Vagina (tissue), 2 donors: Measurements from ENCODE around the gene PFKFB4. TPM values are rescaled to one million over a fixed set of nuclear protein-coding genes. Genes with fewer than 3 reads are reported as not detected.
A peak's percentile ranks its signal among the peaks of the same experiment; 100 is the strongest.

Source experiments
- DNase-seq, 2 donors: peaks; one replicate each; pipeline ENCODE4 v3.0.0-alpha.2; 2017; ENCODE audit errors: extremely low spot score in 2 of 2
- H3K27ac ChIP-seq: fragments of 200-600 bp; sonication (generic); one replicate; pipeline ENCODE4 v1.5.1; 2019
- H3K27me3 ChIP-seq: fragments of 200-600 bp; sonication (generic); one replicate; pipeline ENCODE4 v1.5.1; 2019
- H3K36me3 ChIP-seq, 2 donors: fragments of 200-600 bp; sonication (generic); one replicate each; pipeline ENCODE4 v1.5.1; 2017 to 2019
- H3K4me1 ChIP-seq: fragments of 200-600 bp; sonication (generic); one replicate; pipeline ENCODE4 v1.5.1; 2019
- H3K4me3 ChIP-seq, 2 donors: fragments of 200-600 bp; sonication (generic); 1 replicate in 1 of 2; 2 replicates in 1 of 2; pipeline ENCODE4 v1.5.1; 2016 to 2019
- H3K9me3 ChIP-seq: fragments of 200-600 bp; sonication (generic); one replicate; pipeline ENCODE4 v1.5.1; 2019
- CTCF ChIP-seq, 3 experiments: fragments of 450-650 bp in 2 of 3; fragments of 200-600 bp in 1 of 3; sonication (generic) in 1 of 3; IDR thresholded peaks; one replicate each; pipeline ENCODE4 v1.5.1; 2017 to 2019; ENCODE audit warnings: antibody characterized with exemption in 3 of 3, mild to moderate bottlenecking in 2 of 3, moderate library complexity in 2 of 3
- POLR2A ChIP-seq, 2 donors: fragments of 450-650 bp; IDR thresholded peaks; one replicate each; pipeline ENCODE4 v1.6.1; 2017; ENCODE audit warnings: antibody characterized with exemption in 2 of 2, mild to moderate bottlenecking in 2 of 2, moderate library complexity in 2 of 2
- POLR2AphosphoS5 ChIP-seq, 2 donors: sonication (generic); formaldehyde crosslinking; IDR thresholded peaks; one replicate each; pipeline ENCODE4 v1.9.0; 2017; ENCODE audit warnings: antibody characterized with exemption in 2 of 2, mild to moderate bottlenecking in 2 of 2, low read depth in 1 of 2; ENCODE audit not compliant: insufficient read depth in 1 of 2
- intact Hi-C: fragments of 100-400 bp; cut with DNase I; formaldehyde crosslinking; loops from one replicate; pipeline ENCODE4 v1.15.1; 2023
- total RNA-seq: library from RNA; depleted of rRNA; stranded (reverse); fragments of >200 nt; gene quantifications from one replicate; pipeline ENCODE4 v1.2.3, GENCODE V29; 2016

The PFKFB4 gene
- total RNA-seq, 1 donor from 2014 or later, result 7.4 TPM

- intact Hi-C loops, result loop anchor here (2.0 kb wide), 1 partner anchor 41 kb away; no protein-coding TSS in a partner anchor
Measured at GRCh38 chr3:48505968-48506504, 50.6 kb downstream of the PFKFB4 start.

GRCh38 chr3:48505146-48505545 lies 51.5 kb downstream of the PFKFB4 start:
- H3K4me1 ChIP-seq, result peaks cover 59% of the 10 kb centered on the region
- no peak for TF ChIP-seq POLR2A (IDR thresholded peaks at IDR 0.05)
- TF ChIP-seq CTCF (IDR thresholded peaks at IDR 0.05), result no peak
- intact Hi-C loops, result loop anchor here (2.0 kb wide), 1 partner anchor 40 kb away; no protein-coding TSS in a partner anchor

More at GRCh38 chr3:48505968-48506504, 50.6 kb downstream of the PFKFB4 start:
- Histone ChIP-seq H3K4me1 (peaks cover 50% of the 10 kb centered on the region), H3K36me3 (no peaks in the 10 kb centered on the region), H3K27me3 (no peaks in the 10 kb centered on the region), H3K27ac (no peak overlapping the region), H3K4me3 (no peak overlapping the region), H3K9me3 (no peaks in the 10 kb centered on the region)
- TF ChIP-seq POLR2AphosphoS5 (IDR thresholded peaks at IDR 0.05; ENCODE audit: insufficient read depth in 1 of 2, low read depth in 1 of 2) (no peak), POLR2A (IDR thresholded peaks at IDR 0.05) (no peak), CTCF (IDR thresholded peaks at IDR 0.05) (no peak)
- DNase-seq, result no peak

GRCh38 chr3:48504051-48504946 lies 52.3 kb downstream of the PFKFB4 start, which contains the start of gene SHISA5:
Gene SHISA5, minus strand, starts transcription at chr3:48504174. Its CDS starts 80 bp downstream, at chr3:48504094.
- Histone ChIP-seq H3K9me3 (no peaks in the 10 kb centered on the region), H3K27me3 (no peaks in the 10 kb centered on the region), H3K27ac (peak within 1 kb of the TSS; percentile 92), H3K4me3 (peak within 1 kb of the TSS; percentile 61 to 78), H3K36me3 (peaks cover 0 to 8% of the 10 kb centered on the region in 2 donors), H3K4me1 (peaks cover 59% of the 10 kb centered on the region)
- intact Hi-C loops, result loop anchor here (2.0 kb wide), 1 partner anchor 39 kb away; no protein-coding TSS in a partner anchor
- peak in 1 of 2 donors; percentile 49 for DNase-seq
- TF ChIP-seq POLR2A (IDR thresholded peaks at IDR 0.05), result peak in 1 of 2 donors; percentile 33
- peak; percentile 15 to 82 for TF ChIP-seq POLR2AphosphoS5 (IDR thresholded peaks at IDR 0.05; ENCODE audit: insufficient read depth in 1 of 2, low read depth in 1 of 2)
- no peak for TF ChIP-seq CTCF (IDR thresholded peaks at IDR 0.05)

More at GRCh38 chr3:48505146-48505545, 51.5 kb downstream of the PFKFB4 start:
- peak overlapping the region in 1 of 2 donors; percentile 61 for H3K4me3 ChIP-seq
- H3K36me3 ChIP-seq, result no peaks in the 10 kb centered on the region
- no peaks in the 10 kb centered on the region for H3K9me3 ChIP-seq
- peak overlapping the region; percentile 92 for H3K27ac ChIP-seq
- DNase-seq, result no peak
- no peaks in the 10 kb centered on the region for H3K27me3 ChIP-seq

- intact Hi-C loops, result loop anchor here (2.0 kb wide), 1 partner anchor 39 kb away; no protein-coding TSS in a partner anchor
- H3K4me1 ChIP-seq, result peaks cover 59% of the 10 kb centered on the region
- TF ChIP-seq POLR2A (IDR thresholded peaks at IDR 0.05), result no peak
- peak in 1 of 2 donors; percentile 20 for TF ChIP-seq POLR2AphosphoS5 (IDR thresholded peaks at IDR 0.05; ENCODE audit: insufficient read depth in 1 of 2, low read depth in 1 of 2)
- H3K4me3 ChIP-seq, result peak overlapping the region; percentile 61 to 78
- H3K27me3 ChIP-seq, result no peaks in the 10 kb centered on the region
- H3K27ac ChIP-seq, result peak overlapping the region; percentile 92
- no peaks in the 10 kb centered on the region for H3K9me3 ChIP-seq
- peaks cover 0 to 16% of the 10 kb centered on the region in 2 donors for H3K36me3 ChIP-seq
- peak in 1 of 2 donors; percentile 87 for DNase-seq
Measured at GRCh38 chr3:48503401-48504050, 53.1 kb downstream of the PFKFB4 start.

- Histone ChIP-seq H3K4me3 (peak overlapping the region; percentile 61 to 78), H3K27me3 (no peaks in the 10 kb centered on the region), H3K4me1 (peaks cover 54% of the 10 kb centered on the region), H3K27ac (peak overlapping the region; percentile 92), H3K9me3 (no peaks in the 10 kb centered on the region), H3K36me3 (peaks cover 0 to 22% of the 10 kb centered on the region in 2 donors)
- TF ChIP-seq POLR2A (IDR thresholded peaks at IDR 0.05), result no peak
- intact Hi-C loops, result no loop called here
- DNase-seq, result no peak
Measured at GRCh38 chr3:48502728-48503168, 53.9 kb downstream of the PFKFB4 start.
